Vagina (tissue), 2 donors: Measurements from ENCODE around the gene AHNAK2. TPM values are rescaled to one million over a fixed set of nuclear protein-coding genes. Genes with fewer than 3 reads are reported as not detected.

Experiments
- DNase-seq, 2 donors: peaks; one replicate each; pipeline ENCODE4 v3.0.0-alpha.2; 2017; ENCODE audit errors: extremely low spot score in 2 of 2
- H3K27ac ChIP-seq: fragments of 200-600 bp; sonication (generic); one replicate; pipeline ENCODE4 v1.5.1; 2019
- H3K27me3 ChIP-seq: fragments of 200-600 bp; sonication (generic); one replicate; pipeline ENCODE4 v1.5.1; 2019
- H3K36me3 ChIP-seq, 2 donors: fragments of 200-600 bp; sonication (generic); one replicate each; pipeline ENCODE4 v1.5.1; 2017 to 2019
- H3K4me1 ChIP-seq: fragments of 200-600 bp; sonication (generic); one replicate; pipeline ENCODE4 v1.5.1; 2019
- H3K4me3 ChIP-seq, 2 donors: fragments of 200-600 bp; sonication (generic); 1 replicate in 1 of 2; 2 replicates in 1 of 2; pipeline ENCODE4 v1.5.1; 2016 to 2019
- H3K9me3 ChIP-seq: fragments of 200-600 bp; sonication (generic); one replicate; pipeline ENCODE4 v1.5.1; 2019
- CTCF ChIP-seq, 3 experiments: fragments of 450-650 bp in 2 of 3; fragments of 200-600 bp in 1 of 3; sonication (generic) in 1 of 3; IDR thresholded peaks; one replicate each; pipeline ENCODE4 v1.5.1; 2017 to 2019; ENCODE audit warnings: antibody characterized with exemption in 3 of 3, mild to moderate bottlenecking in 2 of 3, moderate library complexity in 2 of 3
- POLR2A ChIP-seq, 2 donors: fragments of 450-650 bp; IDR thresholded peaks; one replicate each; pipeline ENCODE4 v1.6.1; 2017; ENCODE audit warnings: antibody characterized with exemption in 2 of 2, mild to moderate bottlenecking in 2 of 2, moderate library complexity in 2 of 2
- POLR2AphosphoS5 ChIP-seq, 2 donors: sonication (generic); formaldehyde crosslinking; IDR thresholded peaks; one replicate each; pipeline ENCODE4 v1.9.0; 2017; ENCODE audit warnings: antibody characterized with exemption in 2 of 2, mild to moderate bottlenecking in 2 of 2, low read depth in 1 of 2; ENCODE audit not compliant: insufficient read depth in 1 of 2
- intact Hi-C: fragments of 100-400 bp; cut with DNase I; formaldehyde crosslinking; loops from one replicate; pipeline ENCODE4 v1.15.1; 2023
- total RNA-seq: library from RNA; depleted of rRNA; stranded (reverse); fragments of >200 nt; gene quantifications from one replicate; pipeline ENCODE4 v1.2.3, GENCODE V29; 2016

Gene AHNAK2
- total RNA-seq, 1 donor from 2014 or later = 180 TPM

- Histone ChIP-seq H3K27ac (no peak overlapping the region), H3K36me3 (peaks cover 0 to 46% of the 10 kb centered on the region in 2 donors), H3K4me1 (peaks cover 9% of the 10 kb centered on the region), H3K27me3 (no peaks in the 10 kb centered on the region), H3K9me3 (no peaks in the 10 kb centered on the region), H3K4me3 (no peak overlapping the region)
- intact Hi-C loops = no loop called here
- TF ChIP-seq POLR2AphosphoS5 (IDR thresholded peaks at IDR 0.05; ENCODE audit: insufficient read depth in 1 of 2, low read depth in 1 of 2) = no peak
- no peak for TF ChIP-seq CTCF (IDR thresholded peaks at IDR 0.05)
- TF ChIP-seq POLR2A (IDR thresholded peaks at IDR 0.05) = no peak
- DNase-seq = no peak
Observed at GRCh38 chr14:104938960-104939359, 39.2 kb downstream of the AHNAK2 start.

- Histone ChIP-seq H3K36me3 (peaks cover 0 to 41% of the 10 kb centered on the region in 2 donors), H3K9me3 (no peaks in the 10 kb centered on the region), H3K27me3 (no peaks in the 10 kb centered on the region), H3K4me3 (no peak overlapping the region), H3K27ac (no peak overlapping the region), H3K4me1 (peaks cover 13% of the 10 kb centered on the region)
- intact Hi-C loops = no loop called here
- TF ChIP-seq CTCF (IDR thresholded peaks at IDR 0.05) (no peak), POLR2A (IDR thresholded peaks at IDR 0.05) (no peak), POLR2AphosphoS5 (IDR thresholded peaks at IDR 0.05; ENCODE audit: insufficient read depth in 1 of 2, low read depth in 1 of 2) (no peak)
- no peak for DNase-seq
Observed at GRCh38 chr14:104938436-104938835, 39.7 kb downstream of the AHNAK2 start.

- no peak for TF ChIP-seq CTCF (IDR thresholded peaks at IDR 0.05)
- TF ChIP-seq POLR2A (IDR thresholded peaks at IDR 0.05) = no peak
- no peak for TF ChIP-seq POLR2AphosphoS5 (IDR thresholded peaks at IDR 0.05; ENCODE audit: insufficient read depth in 1 of 2, low read depth in 1 of 2)
- Histone ChIP-seq H3K27ac (no peak overlapping the region), H3K4me3 (no peak overlapping the region), H3K36me3 (peaks cover 0 to 38% of the 10 kb centered on the region in 2 donors), H3K9me3 (no peaks in the 10 kb centered on the region), H3K4me1 (peaks cover 17% of the 10 kb centered on the region), H3K27me3 (no peaks in the 10 kb centered on the region)
- DNase-seq = no peak
- intact Hi-C loops = no loop called here
Observed at GRCh38 chr14:104937694-104938365, 40.3 kb downstream of the AHNAK2 start.

- Histone ChIP-seq H3K9me3 (no peaks in the 10 kb centered on the region), H3K4me1 (peaks cover 24% of the 10 kb centered on the region), H3K36me3 (peaks cover 0 to 31% of the 10 kb centered on the region in 2 donors), H3K27ac (no peak overlapping the region), H3K27me3 (no peaks in the 10 kb centered on the region), H3K4me3 (no peak overlapping the region)
- DNase-seq = no peak
- intact Hi-C loops = no loop called here
- no peak for TF ChIP-seq POLR2A (IDR thresholded peaks at IDR 0.05)
- TF ChIP-seq CTCF (IDR thresholded peaks at IDR 0.05) = no peak
- no peak for TF ChIP-seq POLR2AphosphoS5 (IDR thresholded peaks at IDR 0.05; ENCODE audit: insufficient read depth in 1 of 2, low read depth in 1 of 2)
Observed at GRCh38 chr14:104937161-104937560, 41.0 kb downstream of the AHNAK2 start.

- Histone ChIP-seq H3K4me3 (no peak overlapping the region), H3K36me3 (peaks cover 0 to 27% of the 10 kb centered on the region in 2 donors), H3K4me1 (peaks cover 30% of the 10 kb centered on the region), H3K27ac (no peak overlapping the region), H3K27me3 (no peaks in the 10 kb centered on the region), H3K9me3 (no peaks in the 10 kb centered on the region)
- intact Hi-C loops = no loop called here
- no peak for DNase-seq
- TF ChIP-seq POLR2A (IDR thresholded peaks at IDR 0.05) = no peak
- no peak for TF ChIP-seq CTCF (IDR thresholded peaks at IDR 0.05)
- no peak for TF ChIP-seq POLR2AphosphoS5 (IDR thresholded peaks at IDR 0.05; ENCODE audit: insufficient read depth in 1 of 2, low read depth in 1 of 2)
Observed at GRCh38 chr14:104936361-104937155, 41.6 kb downstream of the AHNAK2 start.
